Measurements from ENCODE around the gene ASB2. TPM values are rescaled to one million over a fixed set of nuclear protein-coding genes. Genes with fewer than 3 reads are reported as not detected.

Gene ASB2
- total and polyA plus RNA-seq, 2 of the 8 experiments (the other 6 are each of a cell fraction or from before 2014, with no cell fraction given), result 1.0 to 2.1 TPM

DNA sequence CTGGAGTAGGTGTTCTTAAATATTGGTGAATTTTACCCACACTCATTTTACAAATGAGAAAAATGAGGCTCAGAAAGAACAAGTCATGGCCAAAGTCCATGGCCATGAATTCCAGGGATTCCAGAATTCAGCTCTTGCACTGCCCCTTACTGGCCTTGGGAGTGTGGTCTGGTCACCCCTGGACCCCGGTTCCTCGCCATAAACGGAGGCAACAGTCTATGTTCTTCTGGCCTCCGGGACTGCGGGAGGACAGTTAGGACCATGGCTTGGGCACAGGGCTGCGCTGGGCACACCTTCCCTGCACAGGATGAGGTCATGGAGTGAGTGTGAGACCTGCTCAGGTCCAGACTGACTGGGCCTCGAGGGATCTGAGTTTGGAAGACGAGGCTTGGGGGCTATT, 27.6 kb upstream of the ASB2 start (continued):
- TF ChIP-seq, protein P1, sequence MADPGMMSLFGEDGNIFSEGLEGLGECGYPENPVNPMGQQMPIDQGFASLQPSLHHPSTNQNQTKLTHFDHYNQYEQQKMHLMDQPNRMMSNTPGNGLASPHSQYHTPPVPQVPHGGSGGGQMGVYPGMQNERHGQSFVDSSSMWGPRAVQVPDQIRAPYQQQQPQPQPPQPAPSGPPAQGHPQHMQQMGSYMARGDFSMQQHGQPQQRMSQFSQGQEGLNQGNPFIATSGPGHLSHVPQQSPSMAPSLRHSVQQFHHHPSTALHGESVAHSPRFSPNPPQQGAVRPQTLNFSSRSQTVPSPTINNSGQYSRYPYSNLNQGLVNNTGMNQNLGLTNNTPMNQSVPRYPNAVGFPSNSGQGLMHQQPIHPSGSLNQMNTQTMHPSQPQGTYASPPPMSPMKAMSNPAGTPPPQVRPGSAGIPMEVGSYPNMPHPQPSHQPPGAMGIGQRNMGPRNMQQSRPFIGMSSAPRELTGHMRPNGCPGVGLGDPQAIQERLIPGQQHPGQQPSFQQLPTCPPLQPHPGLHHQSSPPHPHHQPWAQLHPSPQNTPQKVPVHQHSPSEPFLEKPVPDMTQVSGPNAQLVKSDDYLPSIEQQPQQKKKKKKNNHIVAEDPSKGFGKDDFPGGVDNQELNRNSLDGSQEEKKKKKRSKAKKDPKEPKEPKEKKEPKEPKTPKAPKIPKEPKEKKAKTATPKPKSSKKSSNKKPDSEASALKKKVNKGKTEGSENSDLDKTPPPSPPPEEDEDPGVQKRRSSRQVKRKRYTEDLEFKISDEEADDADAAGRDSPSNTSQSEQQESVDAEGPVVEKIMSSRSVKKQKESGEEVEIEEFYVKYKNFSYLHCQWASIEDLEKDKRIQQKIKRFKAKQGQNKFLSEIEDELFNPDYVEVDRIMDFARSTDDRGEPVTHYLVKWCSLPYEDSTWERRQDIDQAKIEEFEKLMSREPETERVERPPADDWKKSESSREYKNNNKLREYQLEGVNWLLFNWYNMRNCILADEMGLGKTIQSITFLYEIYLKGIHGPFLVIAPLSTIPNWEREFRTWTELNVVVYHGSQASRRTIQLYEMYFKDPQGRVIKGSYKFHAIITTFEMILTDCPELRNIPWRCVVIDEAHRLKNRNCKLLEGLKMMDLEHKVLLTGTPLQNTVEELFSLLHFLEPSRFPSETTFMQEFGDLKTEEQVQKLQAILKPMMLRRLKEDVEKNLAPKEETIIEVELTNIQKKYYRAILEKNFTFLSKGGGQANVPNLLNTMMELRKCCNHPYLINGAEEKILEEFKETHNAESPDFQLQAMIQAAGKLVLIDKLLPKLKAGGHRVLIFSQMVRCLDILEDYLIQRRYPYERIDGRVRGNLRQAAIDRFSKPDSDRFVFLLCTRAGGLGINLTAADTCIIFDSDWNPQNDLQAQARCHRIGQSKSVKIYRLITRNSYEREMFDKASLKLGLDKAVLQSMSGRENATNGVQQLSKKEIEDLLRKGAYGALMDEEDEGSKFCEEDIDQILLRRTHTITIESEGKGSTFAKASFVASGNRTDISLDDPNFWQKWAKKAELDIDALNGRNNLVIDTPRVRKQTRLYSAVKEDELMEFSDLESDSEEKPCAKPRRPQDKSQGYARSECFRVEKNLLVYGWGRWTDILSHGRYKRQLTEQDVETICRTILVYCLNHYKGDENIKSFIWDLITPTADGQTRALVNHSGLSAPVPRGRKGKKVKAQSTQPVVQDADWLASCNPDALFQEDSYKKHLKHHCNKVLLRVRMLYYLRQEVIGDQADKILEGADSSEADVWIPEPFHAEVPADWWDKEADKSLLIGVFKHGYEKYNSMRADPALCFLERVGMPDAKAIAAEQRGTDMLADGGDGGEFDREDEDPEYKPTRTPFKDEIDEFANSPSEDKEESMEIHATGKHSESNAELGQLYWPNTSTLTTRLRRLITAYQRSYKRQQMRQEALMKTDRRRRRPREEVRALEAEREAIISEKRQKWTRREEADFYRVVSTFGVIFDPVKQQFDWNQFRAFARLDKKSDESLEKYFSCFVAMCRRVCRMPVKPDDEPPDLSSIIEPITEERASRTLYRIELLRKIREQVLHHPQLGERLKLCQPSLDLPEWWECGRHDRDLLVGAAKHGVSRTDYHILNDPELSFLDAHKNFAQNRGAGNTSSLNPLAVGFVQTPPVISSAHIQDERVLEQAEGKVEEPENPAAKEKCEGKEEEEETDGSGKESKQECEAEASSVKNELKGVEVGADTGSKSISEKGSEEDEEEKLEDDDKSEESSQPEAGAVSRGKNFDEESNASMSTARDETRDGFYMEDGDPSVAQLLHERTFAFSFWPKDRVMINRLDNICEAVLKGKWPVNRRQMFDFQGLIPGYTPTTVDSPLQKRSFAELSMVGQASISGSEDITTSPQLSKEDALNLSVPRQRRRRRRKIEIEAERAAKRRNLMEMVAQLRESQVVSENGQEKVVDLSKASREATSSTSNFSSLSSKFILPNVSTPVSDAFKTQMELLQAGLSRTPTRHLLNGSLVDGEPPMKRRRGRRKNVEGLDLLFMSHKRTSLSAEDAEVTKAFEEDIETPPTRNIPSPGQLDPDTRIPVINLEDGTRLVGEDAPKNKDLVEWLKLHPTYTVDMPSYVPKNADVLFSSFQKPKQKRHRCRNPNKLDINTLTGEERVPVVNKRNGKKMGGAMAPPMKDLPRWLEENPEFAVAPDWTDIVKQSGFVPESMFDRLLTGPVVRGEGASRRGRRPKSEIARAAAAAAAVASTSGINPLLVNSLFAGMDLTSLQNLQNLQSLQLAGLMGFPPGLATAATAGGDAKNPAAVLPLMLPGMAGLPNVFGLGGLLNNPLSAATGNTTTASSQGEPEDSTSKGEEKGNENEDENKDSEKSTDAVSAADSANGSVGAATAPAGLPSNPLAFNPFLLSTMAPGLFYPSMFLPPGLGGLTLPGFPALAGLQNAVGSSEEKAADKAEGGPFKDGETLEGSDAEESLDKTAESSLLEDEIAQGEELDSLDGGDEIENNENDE (IDR thresholded peaks at IDR 0.05; ENCODE audit: insufficient replicate concordance, low read length), result no peak
- TF ChIP-seq EP300 (IDR thresholded peaks at IDR 0.05; ENCODE audit: borderline replicate concordance in 1 of 2, low read depth in 2 of 2, low read length in 2 of 2), result no peak
- no peak for TF ChIP-seq KDM5A (IDR thresholded peaks at IDR 0.05; ENCODE audit: low read length)
- no peak for TF ChIP-seq CREB1 (IDR thresholded peaks at IDR 0.05)
- TF ChIP-seq KDM4A (IDR thresholded peaks at IDR 0.05; ENCODE audit: low read depth, low read length, severe bottlenecking), result no peak
